HepG2 (cell line): Measurements from ENCODE around the gene SMOC1. TPM values are rescaled to one million over a fixed set of nuclear protein-coding genes. Genes with fewer than 3 reads are reported as not detected.

ENCODE experiments used
- ATAC-seq: fragments of 200-7000 bp; cut with Tn5 transposase; 3 replicates; pipeline ENCODE4 v1.9.1; 2020; ENCODE audit warnings: mild to moderate bottlenecking, moderate library complexity
- BruUV-seq: library from RNA; stranded (reverse); fragments of 400-500 nt; replicated peaks from 2 replicates; lab custom pipeline; 2021; lab: Mats Ljungman, UMichigan
- CTCF ChIA-PET: fragments of 300-600 bp; formaldehyde crosslinking; extraction: SDS; loops from one replicate; lab custom pipeline; 2021; ENCODE audit warnings: low total read pairs, inconsistent platforms, low intra/inter-chr PET ratio; lab: Yijun Ruan, JAX
- POLR2A ChIA-PET: fragments of 350-600 bp; sonication (Branson Sonifier 250); formaldehyde crosslinking; loops from one replicate; lab custom pipeline; 2020; ENCODE audit warnings: antibody characterized with exemption, inconsistent platforms; lab: Yijun Ruan, JAX
- DNase-seq: peaks from one replicate; pipeline ENCODE4 v3.0.0-alpha.2; 2015; ENCODE audit warnings: low spot score
- FAIRE-seq: peaks from 3 replicates; lab custom pipeline; 2011; peaks lifted over from hg19 to GRCh38; lab: Jason Lieb, UNC
- H2AFZ ChIP-seq: one replicate; pipeline ENCODE4 v1.6.1; 2011; ENCODE audit warnings: low read length, inconsistent platforms
- H3K27ac ChIP-seq: fragments of 300-600 bp; 3 replicates; pipeline ENCODE4 v1.8.0; 2011; ENCODE audit warnings: mixed run types, mild to moderate bottlenecking, mixed read lengths, low read length, inconsistent platforms; ENCODE audit not compliant: insufficient read depth; ENCODE audit errors: extremely low read length
- H3K27me3 ChIP-seq, 2 experiments: fragments of 200-600 bp in 1 of 2; 2 replicates in 1 of 2; 3 replicates in 1 of 2; pipeline versions ENCODE4 v1.6.0 to v1.8.0; 2011; ENCODE audit warnings: low read length in 2 of 2, mild to moderate bottlenecking in 2 of 2, moderate library complexity in 2 of 2, inconsistent platforms in 1 of 2; ENCODE audit not compliant: insufficient read depth in 2 of 2, control insufficient read depth in 1 of 2
- H3K36me3 ChIP-seq, 2 experiments: fragments of 200-600 bp in 1 of 2; replicated peaks in 1 of 2; 2 replicates in 1 of 2; 3 replicates in 1 of 2; pipeline versions ENCODE4 v1.5.1 to v1.8.0; 2011; ENCODE audit warnings: low read length in 2 of 2, inconsistent platforms in 1 of 2; ENCODE audit not compliant: insufficient read depth in 2 of 2, control insufficient read depth in 1 of 2
- H3K4me1 ChIP-seq: 2 replicates; pipeline ENCODE4 v1.5.1; 2012; ENCODE audit warnings: low read length, inconsistent platforms; ENCODE audit not compliant: insufficient read depth
- H3K4me2 ChIP-seq: 2 replicates; pipeline ENCODE4 v1.6.0; 2011; ENCODE audit warnings: low read depth, low read length, inconsistent platforms
- H3K4me3 ChIP-seq, 3 experiments: fragments of 200-600 bp in 1 of 3; sonication (generic), shearing (Covaris generic) in 1 of 3; replicated peaks in 1 of 3; 2 replicates each; pipeline ENCODE4 v1.5.1; 2011 to 2016; ENCODE audit warnings: low read length in 3 of 3, inconsistent platforms in 2 of 3, low read depth in 2 of 3, mild to moderate bottlenecking in 2 of 3, control low read depth in 1 of 3, mixed read lengths in 1 of 3; ENCODE audit not compliant: insufficient read depth in 1 of 3
- H3K79me2 ChIP-seq: one replicate; pipeline ENCODE4 v1.6.1; 2011; ENCODE audit warnings: low read length, inconsistent platforms; ENCODE audit not compliant: insufficient read depth
- H3K9ac ChIP-seq: 2 replicates; pipeline ENCODE4 v1.6.0; 2011; ENCODE audit warnings: mild to moderate bottlenecking, low read depth, low read length, inconsistent platforms; ENCODE audit not compliant: insufficient read depth
- H3K9me3 ChIP-seq: 2 replicates; pipeline ENCODE4 v1.5.1; 2012; ENCODE audit warnings: mild to moderate bottlenecking, low read length
- H4K20me1 ChIP-seq: 2 replicates; pipeline ENCODE4 v1.6.0; 2011; ENCODE audit warnings: inconsistent platforms, mild to moderate bottlenecking, low read length, moderate library complexity; ENCODE audit not compliant: insufficient read depth
- CC2D1A ChIP-seq: sonication (generic); formaldehyde crosslinking; IDR thresholded peaks from 2 replicates; pipeline ENCODE4 v1.8.1; 2023; ENCODE audit warnings: mild to moderate bottlenecking, missing genetic modification reagents
- KLF13 ChIP-seq: sonication (generic); formaldehyde crosslinking; IDR thresholded peaks from 2 replicates; pipeline ENCODE4 v1.4.0; 2020; ENCODE audit warnings: mild to moderate bottlenecking, missing genetic modification reagents
- ZFP36L2 ChIP-seq: sonication (generic); formaldehyde crosslinking; IDR thresholded peaks from 2 replicates; pipeline ENCODE4 v1.4.0; 2020; ENCODE audit warnings: missing genetic modification reagents
- ZNF235 ChIP-seq: sonication (generic); formaldehyde crosslinking; IDR thresholded peaks from 2 replicates; pipeline ENCODE4 v1.8.1; 2023; ENCODE audit warnings: mild to moderate bottlenecking, missing genetic modification reagents, borderline replicate concordance
- ZNF468 ChIP-seq: sonication (generic); formaldehyde crosslinking; IDR thresholded peaks from 2 replicates; pipeline ENCODE4 v1.8.0; 2022; ENCODE audit warnings: mild to moderate bottlenecking, moderate library complexity, missing genetic modification reagents
- ZNF546 ChIP-seq: sonication (generic); formaldehyde crosslinking; conservative IDR thresholded peaks from 2 replicates; pipeline ENCODE4 v1.8.1; 2023; ENCODE audit warnings: mild to moderate bottlenecking, missing genetic modification reagents
- ZSCAN21 ChIP-seq: sonication (generic); formaldehyde crosslinking; IDR thresholded peaks from 2 replicates; pipeline ENCODE4 v1.8.0; 2022; ENCODE audit warnings: mild to moderate bottlenecking, missing genetic modification reagents, moderate library complexity, borderline replicate concordance
- ZZZ3 ChIP-seq: sonication (generic); formaldehyde crosslinking; IDR thresholded peaks from 2 replicates; pipeline ENCODE4 v1.4.0; 2020; ENCODE audit warnings: missing genetic modification reagents, mild to moderate bottlenecking, borderline replicate concordance
- WGBS: methylation state at CpG from one replicate; pipeline ENCODE4 v1.1.6; 2017; ENCODE audit warnings: low lambda C conversion rate; 5-methylcytosine and 5-hydroxymethylcytosine counted together
- in situ Hi-C: cut with HindIII; loops from 2 replicates; pipeline ENCODE4 v1.10.0; 2017; ENCODE audit warnings: low pct_unique_long_range_greater_than_20kb; ENCODE audit not compliant: extremely low pct_ligation_motif_present
- intact Hi-C: fragments of 100-400 bp; cut with micrococcal nuclease; formaldehyde crosslinking; loops from one replicate; pipeline ENCODE4 v1.10.0; 2022; ENCODE audit not compliant: unreplicated experiment
- polyA plus RNA-seq, 8 experiments: library from polyadenylated mRNA; depleted of rRNA in 3 of 8; stranded (reverse) in 7 of 8; unstranded in 1 of 8; fragments of >200 nt; fragmentation: Illumina TruSeq in 4 of 8; extraction: Trizol in 4 of 8; gene quantifications; 2 replicates each; pipeline versions ENCODE4 v1.2.1 to v1.2.3, GENCODE V29; 2011 to 2016; ENCODE audit warnings: low read depth in 4 of 8, missing spikeins in 1 of 8, mixed read lengths in 1 of 8; ENCODE audit not compliant: insufficient read depth in 1 of 8
- total RNA-seq, 5 experiments: library from RNA; depleted of rRNA; stranded (reverse); fragments of >200 nt; fragmentation: Illumina TruSeq; extraction: Trizol; gene quantifications; 2 replicates each; pipeline ENCODE4 v1.2.3, GENCODE V29; 2016; ENCODE audit warnings: low read depth in 1 of 5
- TF ChIP-seq, protein P1 (sequence below): sonication (generic); formaldehyde crosslinking; IDR thresholded peaks from 2 replicates; pipeline ENCODE4 v1.5.1; 2020; ENCODE audit warnings: mild to moderate bottlenecking, missing genetic modification reagents, moderate library complexity
- TF ChIP-seq, protein P2 (sequence below): IDR thresholded peaks from 2 replicates; pipeline ENCODE4 v1.6.1; 2016; ENCODE audit warnings: missing genetic modification reagents, missing compliant biosample characterization
- TF ChIP-seq, protein P3 (sequence below): sonication (generic); formaldehyde crosslinking; IDR thresholded peaks from 2 replicates; pipeline ENCODE4 v1.4.0; 2020; ENCODE audit warnings: missing genetic modification reagents
- TF ChIP-seq, protein P4 (sequence below): IDR thresholded peaks from 2 replicates; pipeline ENCODE4 v1.6.1; 2016; ENCODE audit warnings: control low read depth

SMOC1 gene
- total and polyA plus RNA-seq, 2 of the 13 experiments (the other 11 are each of a cell fraction or from before 2014, with no cell fraction given) = 17.8 to 35.6 TPM

DNA sequence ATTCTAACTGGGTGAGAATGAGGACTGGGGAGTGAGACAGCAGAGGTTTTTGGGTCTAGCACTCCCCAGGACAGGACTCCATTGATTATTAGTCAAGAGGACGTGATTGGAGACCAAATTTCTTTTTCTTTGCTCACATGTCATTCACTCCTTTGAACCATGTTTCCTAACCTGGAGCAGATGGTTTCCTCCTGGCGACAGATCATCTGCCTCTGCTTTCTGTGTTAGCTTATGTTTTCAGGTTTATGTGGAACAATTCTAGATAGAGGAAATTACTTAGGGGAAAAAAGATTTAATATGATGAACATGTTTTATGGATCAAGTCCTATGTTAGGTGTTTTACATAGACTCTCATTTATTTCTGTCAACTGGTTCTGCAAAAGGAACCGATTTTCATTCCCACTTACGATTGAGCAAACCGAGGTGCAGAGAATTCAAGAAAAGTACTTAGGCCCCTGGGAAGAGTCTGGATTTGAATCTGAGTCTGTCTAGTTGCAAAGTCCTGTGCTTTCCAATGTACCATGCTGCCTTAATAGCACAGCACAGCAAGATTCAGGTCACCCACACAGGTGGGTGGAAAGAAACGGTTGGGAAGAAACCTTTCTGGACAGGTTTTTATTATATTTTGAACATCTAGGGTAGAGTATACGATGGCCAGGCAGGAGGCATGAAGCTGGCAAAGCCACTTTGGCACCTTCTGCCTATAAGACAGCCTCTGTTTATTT lies 30.8 kb downstream of the SMOC1 start:
- FAIRE-seq = no peak
- POLR2A ChIA-PET = interaction anchor here (0.6 to 0.9 kb wide), 2 partner anchors 22 to 60 kb away, joined by 3 to 6 read pairs; no protein-coding TSS in a partner anchor
- H3K4me3 ChIP-seq = no peak overlapping the region
- TF ChIP-seq ZNF468 (CRISPR knock-in tag) (no peak), ZNF546 (CRISPR knock-in tag) (no peak), ZFP36L2 (no peak), ZNF235 (CRISPR knock-in tag) (no peak), CC2D1A (CRISPR knock-in tag) (no peak), KLF13 (no peak), ZSCAN21 (no peak), ZZZ3 (no peak)
- TF ChIP-seq, protein P1, sequence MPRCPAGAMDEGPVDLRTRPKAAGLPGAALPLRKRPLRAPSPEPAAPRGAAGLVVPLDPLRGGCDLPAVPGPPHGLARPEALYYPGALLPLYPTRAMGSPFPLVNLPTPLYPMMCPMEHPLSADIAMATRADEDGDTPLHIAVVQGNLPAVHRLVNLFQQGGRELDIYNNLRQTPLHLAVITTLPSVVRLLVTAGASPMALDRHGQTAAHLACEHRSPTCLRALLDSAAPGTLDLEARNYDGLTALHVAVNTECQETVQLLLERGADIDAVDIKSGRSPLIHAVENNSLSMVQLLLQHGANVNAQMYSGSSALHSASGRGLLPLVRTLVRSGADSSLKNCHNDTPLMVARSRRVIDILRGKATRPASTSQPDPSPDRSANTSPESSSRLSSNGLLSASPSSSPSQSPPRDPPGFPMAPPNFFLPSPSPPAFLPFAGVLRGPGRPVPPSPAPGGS (CRISPR knock-in tag) = no peak
- TF ChIP-seq, protein P2, sequence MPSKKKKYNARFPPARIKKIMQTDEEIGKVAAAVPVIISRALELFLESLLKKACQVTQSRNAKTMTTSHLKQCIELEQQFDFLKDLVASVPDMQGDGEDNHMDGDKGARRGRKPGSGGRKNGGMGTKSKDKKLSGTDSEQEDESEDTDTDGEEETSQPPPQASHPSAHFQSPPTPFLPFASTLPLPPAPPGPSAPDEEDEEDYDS (CRISPR knock-in tag) = no peak
- TF ChIP-seq, protein P3, sequence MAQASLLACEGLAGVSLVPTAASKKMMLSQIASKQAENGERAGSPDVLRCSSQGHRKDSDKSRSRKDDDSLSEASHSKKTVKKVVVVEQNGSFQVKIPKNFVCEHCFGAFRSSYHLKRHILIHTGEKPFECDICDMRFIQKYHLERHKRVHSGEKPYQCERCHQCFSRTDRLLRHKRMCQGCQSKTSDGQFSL (CRISPR knock-in tag) = no peak
- TF ChIP-seq, protein P4, sequence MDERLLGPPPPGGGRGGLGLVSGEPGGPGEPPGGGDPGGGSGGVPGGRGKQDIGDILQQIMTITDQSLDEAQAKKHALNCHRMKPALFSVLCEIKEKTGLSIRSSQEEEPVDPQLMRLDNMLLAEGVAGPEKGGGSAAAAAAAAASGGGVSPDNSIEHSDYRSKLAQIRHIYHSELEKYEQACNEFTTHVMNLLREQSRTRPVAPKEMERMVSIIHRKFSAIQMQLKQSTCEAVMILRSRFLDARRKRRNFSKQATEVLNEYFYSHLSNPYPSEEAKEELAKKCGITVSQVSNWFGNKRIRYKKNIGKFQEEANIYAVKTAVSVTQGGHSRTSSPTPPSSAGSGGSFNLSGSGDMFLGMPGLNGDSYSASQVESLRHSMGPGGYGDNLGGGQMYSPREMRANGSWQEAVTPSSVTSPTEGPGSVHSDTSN (CRISPR knock-in tag) = no peak

More for the DNA sequence above, 30.8 kb downstream of the SMOC1 start:
- H3K4me2 ChIP-seq = no peak overlapping the region
- no TSS peak for BruUV-seq
- in situ Hi-C loops (no loop called here), intact Hi-C loops (no loop called here)
- H4K20me1 ChIP-seq = no peaks in the 10 kb centered on the region
- H3K27me3 ChIP-seq = no peaks in the 10 kb centered on the region
- H3K36me3 ChIP-seq = no peaks in the 10 kb centered on the region
- CTCF ChIA-PET = no interaction called here
- peaks cover 40% of the 10 kb centered on the region for H3K79me2 ChIP-seq
- no peak overlapping the region for H3K9ac ChIP-seq
- H3K9me3 ChIP-seq = no peaks in the 10 kb centered on the region
- H2AFZ ChIP-seq = no peak overlapping the region
- WGBS = 95% methylated on average over 7 of the region's 7 CpGs
- ATAC-seq (no peak), DNase-seq (no peak)
- H3K4me1 ChIP-seq = peaks cover 21% of the 10 kb centered on the region
- no peak overlapping the region for H3K27ac ChIP-seq
